AG04449 (cell line): ENCODE results near the gene ARID3A.

Source experiments
- CTCF ChIA-PET: fragments of 350-600 bp; formaldehyde crosslinking; extraction: SDS; loops from one replicate; lab custom pipeline; 2021; ENCODE audit warnings: antibody characterized with exemption; lab: Yijun Ruan, JAX
- POLR2A ChIA-PET: fragments of 400-600, 350-600 bp; formaldehyde crosslinking; extraction: SDS; loops from one replicate; lab custom pipeline; 2020; ENCODE audit warnings: antibody characterized with exemption, inconsistent platforms; lab: Yijun Ruan, JAX
- DNase-seq: peaks from one replicate; pipeline ENCODE4 v3.0.0-alpha.2; 2010; ENCODE audit warnings: low read depth, low spot score
- H3K4me3 ChIP-seq: 2 replicates; pipeline ENCODE4 v1.5.1; 2011; ENCODE audit warnings: low read depth, mild to moderate bottlenecking, control low read depth, low read length
- CTCF ChIP-seq: IDR thresholded peaks from one replicate; pipeline ENCODE4 v1.5.1; 2011; ENCODE audit warnings: mild to moderate bottlenecking, moderate library complexity, low read length, control low read depth, inconsistent platforms; ENCODE audit not compliant: insufficient read depth; ENCODE audit errors: missing control alignments

ARID3A gene

GRCh38 chr19:902093-902370 lies 23.8 kb upstream of the ARID3A start:
- ChIA-PET POLR2A (interaction anchor here (0.6 kb wide), 1 partner anchor 104 kb away, joined by 4 read pairs; no protein-coding TSS in a partner anchor), CTCF (interaction anchor here (0.6 to 1.8 kb wide), 5 partner anchors 21 to 132 kb away, joined by 3 to 5 read pairs (median 3); partner anchors contain the start of gene CFD)
- TF ChIP-seq CTCF, result no peak
- no peak overlapping the region for H3K4me3 ChIP-seq
- no peak for DNase-seq

GRCh38 chr19:902446-903226 lies 23.2 kb upstream of the ARID3A start:
- no peak for DNase-seq
- ChIA-PET CTCF (interaction anchor here (0.6 to 1.8 kb wide), 8 partner anchors 15 to 133 kb away, joined by 3 to 5 read pairs (median 3); partner anchors contain the start of gene CFD), POLR2A (interaction anchor here (0.6 to 0.9 kb wide), 2 partner anchors 86 to 104 kb away, joined by 3 to 4 read pairs; no protein-coding TSS in a partner anchor)
- no peak for TF ChIP-seq CTCF
- no peak overlapping the region for H3K4me3 ChIP-seq

- no peak for DNase-seq
- TF ChIP-seq CTCF, result no peak
- ChIA-PET POLR2A (interaction anchor here (0.9 kb wide), 1 partner anchor 85 kb away, joined by 3 read pairs; no protein-coding TSS in a partner anchor), CTCF (interaction anchor here (0.7 to 1.8 kb wide), 7 partner anchors 15 to 134 kb away, joined by 3 to 5 read pairs (median 3); partner anchors contain the start of gene CFD)
- H3K4me3 ChIP-seq, result no peak overlapping the region
Measured at GRCh38 chr19:903266-903797, 22.5 kb upstream of the ARID3A start.

- no peak overlapping the region for H3K4me3 ChIP-seq
- no peak for DNase-seq
- CTCF ChIA-PET, result no interaction called here
- TF ChIP-seq CTCF, result no peak
- POLR2A ChIA-PET, result no interaction called here
Measured at GRCh38 chr19:904545-904944, 21.3 kb upstream of the ARID3A start.

- H3K4me3 ChIP-seq, result no peak overlapping the region
- DNase-seq, result no peak
- no peak for TF ChIP-seq CTCF
- POLR2A ChIA-PET, result no interaction called here
- CTCF ChIA-PET, result interaction anchor here (1.5 to 2.6 kb wide), 3 partner anchors 14 to 136 kb away, joined by 3 to 8 read pairs (median 4); partner anchors contain the start of gene MED16
Measured at GRCh38 chr19:906480-906879, 19.4 kb upstream of the ARID3A start.
